GM15510 (cell line): ENCODE measurements around the gene SLC12A8.

Experiments used
- POLR2A ChIP-seq: IDR thresholded peaks from 3 replicates; pipeline ENCODE4 v1.6.1; 2011; ENCODE audit warnings: borderline replicate concordance; ENCODE audit not compliant: insufficient read length; ENCODE audit errors: extremely low read depth

SLC12A8 gene

GRCh38 chr3:125051205-125051604 lies 161.3 kb downstream of the SLC12A8 start:
- TF ChIP-seq POLR2A = no peak

DNA sequence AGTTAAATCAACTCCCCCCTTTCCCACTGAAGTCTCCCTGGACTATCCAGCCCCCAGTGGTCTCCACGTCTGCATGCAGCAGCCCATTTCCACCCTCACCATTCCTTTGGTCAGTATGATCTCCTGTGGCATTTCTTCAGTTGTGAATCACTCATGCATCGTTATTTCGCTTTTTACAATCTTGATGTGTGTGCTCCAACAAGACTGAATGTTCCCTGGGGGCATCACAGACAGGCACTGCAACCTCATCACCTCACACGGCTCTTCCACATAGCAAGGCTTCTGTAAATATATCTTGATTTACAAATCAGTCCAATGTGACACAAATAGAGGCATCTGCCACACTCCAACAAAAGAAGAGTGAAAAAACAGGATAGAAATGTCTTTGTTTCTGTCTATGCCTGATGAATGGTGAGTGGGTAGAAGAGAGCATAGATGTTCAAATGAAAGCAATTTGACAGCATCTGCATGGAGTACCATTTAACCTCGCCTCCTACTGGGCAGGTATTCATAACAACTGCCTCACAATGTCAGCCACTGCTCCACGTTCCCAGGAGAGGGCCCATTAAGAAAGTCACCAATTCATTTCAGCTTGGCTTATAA lies 162.0 kb downstream of the SLC12A8 start:
- TF ChIP-seq POLR2A = no peak

GRCh38 chr3:125048282-125048681 lies 164.3 kb downstream of the SLC12A8 start:
- no peak for TF ChIP-seq POLR2A

DNA sequence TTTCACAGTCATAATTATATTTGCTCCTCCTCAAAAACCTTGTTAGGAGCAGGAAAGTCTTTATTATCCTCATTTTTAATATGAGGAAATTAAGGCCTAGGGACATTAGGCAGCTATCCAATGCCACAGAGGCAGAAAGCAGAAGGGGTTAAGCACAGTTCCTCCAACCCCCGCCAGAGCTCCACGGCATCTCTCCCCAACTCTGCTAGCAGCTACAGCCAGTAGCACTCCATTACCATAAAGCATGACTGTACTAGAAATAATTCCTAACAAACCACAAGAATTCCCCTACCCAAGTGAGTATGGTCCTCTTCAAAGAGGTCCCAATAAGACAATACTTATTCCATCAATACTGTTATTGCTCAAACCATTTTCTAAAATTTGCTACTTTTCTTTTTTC lies 166.6 kb downstream of the SLC12A8 start:
- TF ChIP-seq POLR2A = no peak

DNA sequence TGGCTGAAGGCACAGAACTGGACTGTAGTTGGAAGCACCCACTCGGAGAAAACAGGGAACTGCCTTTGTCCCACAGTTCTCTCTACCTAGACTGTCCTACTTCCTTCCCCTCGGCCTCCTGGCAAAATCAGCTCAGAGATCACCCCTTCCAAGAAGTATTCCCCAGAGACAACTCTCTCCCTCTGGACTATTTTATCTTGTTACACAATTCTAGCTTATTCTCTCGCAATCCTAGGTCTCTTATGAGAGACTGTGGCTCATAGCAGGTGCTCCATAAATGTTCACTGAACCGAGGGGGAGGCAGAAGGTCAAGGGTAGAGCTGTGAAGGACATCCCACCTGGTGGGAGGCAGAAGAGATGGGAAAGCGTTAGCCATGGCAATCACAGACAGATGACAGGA lies 167.4 kb downstream of the SLC12A8 start:
- TF ChIP-seq POLR2A = no peak

DNA sequence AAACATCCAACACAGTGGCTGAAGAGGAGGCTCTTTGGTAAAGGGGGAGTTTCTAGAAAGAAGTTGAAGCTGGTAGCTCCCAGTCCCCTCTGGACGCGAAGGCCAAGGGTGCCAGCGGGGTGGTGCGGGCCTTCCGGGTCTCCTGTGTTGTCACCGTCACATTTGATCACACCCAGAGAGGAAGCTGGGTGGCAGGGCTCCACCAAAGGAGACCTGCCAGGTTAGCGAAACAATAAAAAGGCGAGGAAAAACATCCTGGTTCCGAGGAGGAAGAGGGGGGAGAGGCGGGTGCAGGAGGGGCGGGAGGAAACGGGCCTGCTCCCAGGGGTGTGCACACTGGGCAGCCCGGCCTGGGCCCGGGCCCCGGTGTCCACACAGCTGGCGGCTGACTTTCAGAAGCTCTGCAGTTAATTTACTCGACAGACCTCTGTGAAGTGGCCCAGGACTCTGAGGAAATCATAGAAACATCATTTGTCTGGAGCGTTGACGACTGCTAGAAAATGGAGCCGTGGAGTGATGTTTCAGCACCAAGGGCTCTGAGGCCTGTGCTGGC lies 168.9 kb downstream of the SLC12A8 start:
- no peak for TF ChIP-seq POLR2A

DNA sequence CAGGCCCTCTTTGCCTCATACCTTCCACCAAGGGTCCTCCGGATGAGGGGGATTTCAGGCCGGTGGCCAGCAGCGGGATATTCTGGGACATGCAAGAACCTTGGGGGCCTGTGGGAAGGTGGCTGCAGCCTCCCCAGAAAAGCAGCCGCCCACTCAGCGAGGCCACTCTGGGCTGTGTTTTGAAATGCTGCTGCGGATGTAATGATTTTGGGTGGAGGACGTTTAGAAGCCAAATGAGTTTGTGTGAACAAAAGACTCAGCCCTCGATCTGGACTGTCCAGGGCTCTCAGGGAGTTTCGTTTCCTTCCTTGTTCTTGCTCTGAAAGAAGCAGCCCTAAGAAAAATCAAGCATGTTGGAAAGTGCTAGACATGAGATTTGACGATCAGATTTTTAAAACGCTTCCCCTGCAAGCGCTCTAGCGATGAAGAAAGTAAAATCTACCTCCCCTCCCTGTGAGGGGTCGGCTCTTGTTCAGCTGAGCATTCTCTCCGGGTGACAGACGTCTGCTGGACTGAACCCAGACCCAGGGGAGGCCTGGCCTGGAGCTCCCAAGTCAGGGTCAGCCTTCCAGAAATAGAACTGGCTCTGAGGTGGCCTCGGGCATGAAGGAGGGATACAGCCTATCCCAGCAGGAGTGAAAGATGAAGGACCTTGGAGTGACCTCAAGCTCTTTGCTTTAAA lies 169.7 kb downstream of the SLC12A8 start:
- no peak for TF ChIP-seq POLR2A

DNA sequence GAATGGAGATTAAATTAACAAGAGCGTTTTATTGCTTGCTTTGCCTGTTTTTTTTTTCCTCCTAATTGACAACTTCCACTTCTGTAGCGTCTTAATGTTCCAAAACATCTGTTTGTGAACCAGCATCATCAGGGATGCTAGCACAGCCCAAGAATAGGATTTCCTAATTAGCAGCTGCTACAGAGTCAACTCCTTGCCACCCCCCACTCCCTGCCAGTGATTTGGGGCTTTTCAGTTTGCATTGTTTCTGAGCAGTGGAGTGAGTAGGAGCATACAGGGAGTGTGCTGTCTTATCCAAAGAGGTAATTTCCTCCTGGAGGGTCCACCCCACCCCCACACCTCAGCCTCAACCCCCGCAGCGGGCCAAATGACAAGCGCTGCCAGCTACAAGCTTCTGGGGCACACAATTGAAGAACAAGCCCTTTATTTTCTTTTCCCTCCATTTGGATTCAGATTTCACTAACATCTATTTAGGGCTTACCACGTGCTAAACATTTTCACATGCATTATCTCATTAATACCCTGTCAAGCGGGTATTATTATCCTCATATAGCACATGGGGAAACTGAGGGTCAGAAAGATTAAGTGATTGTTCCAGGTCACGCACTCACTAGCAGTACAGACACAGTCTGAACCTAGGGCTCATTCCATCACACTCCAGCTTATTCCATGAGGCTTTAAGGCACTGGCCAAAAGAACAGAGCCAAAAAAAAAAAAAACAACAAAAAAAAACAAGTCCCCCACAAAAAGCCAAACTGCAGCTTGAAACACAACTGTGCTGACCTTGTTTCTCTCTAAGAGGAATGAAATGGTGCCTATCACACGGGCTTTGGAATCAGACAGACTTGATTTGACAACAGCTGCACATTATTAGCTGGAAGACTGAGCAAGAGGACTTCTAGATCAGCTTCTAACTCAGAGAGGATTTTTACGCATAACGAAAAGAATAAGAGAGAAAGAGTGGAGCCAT lies 173.1 kb downstream of the SLC12A8 start:
- TF ChIP-seq POLR2A = no peak

GRCh38 chr3:125037498-125038150 lies 174.9 kb downstream of the SLC12A8 start:
- no peak for TF ChIP-seq POLR2A

DNA sequence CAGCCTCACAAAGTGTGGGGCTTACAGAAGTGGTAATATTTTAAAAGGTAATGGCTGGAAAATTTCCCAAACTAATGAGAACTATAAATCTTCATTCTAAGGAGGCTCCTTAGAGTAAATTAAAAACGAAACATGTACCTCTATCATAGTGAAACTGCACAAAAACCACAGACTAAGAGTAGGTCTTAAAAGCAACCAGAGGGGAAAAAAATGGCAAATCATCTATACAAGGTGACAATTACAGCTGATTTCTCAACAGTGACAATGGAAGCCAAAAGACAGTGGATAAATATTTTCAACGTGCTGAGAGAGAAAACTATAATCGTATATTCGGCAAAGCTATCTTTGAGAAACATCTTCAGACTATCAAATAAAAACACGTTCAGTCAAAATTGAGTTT lies 177.3 kb downstream of the SLC12A8 start:
- no peak for TF ChIP-seq POLR2A

DNA sequence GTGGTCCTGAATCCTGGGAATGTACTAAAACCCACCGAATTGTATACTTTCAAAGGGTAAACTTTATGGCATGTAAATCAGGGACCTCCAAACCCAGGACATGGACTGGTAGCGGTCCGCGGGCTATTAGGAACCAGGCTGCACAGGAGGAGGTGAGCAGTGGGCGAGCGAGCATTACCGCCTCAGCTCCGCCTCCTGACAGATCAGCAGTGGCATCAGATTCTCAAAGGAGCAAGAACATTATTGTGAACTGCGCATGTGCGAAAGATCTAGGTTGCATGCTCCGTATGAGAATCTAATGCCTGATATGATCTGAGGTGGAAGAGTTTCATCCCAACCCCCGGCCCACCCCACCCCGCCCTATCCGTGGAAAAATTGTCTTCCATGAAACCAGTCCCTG lies 178.9 kb downstream of the SLC12A8 start:
- TF ChIP-seq POLR2A = no peak

DNA sequence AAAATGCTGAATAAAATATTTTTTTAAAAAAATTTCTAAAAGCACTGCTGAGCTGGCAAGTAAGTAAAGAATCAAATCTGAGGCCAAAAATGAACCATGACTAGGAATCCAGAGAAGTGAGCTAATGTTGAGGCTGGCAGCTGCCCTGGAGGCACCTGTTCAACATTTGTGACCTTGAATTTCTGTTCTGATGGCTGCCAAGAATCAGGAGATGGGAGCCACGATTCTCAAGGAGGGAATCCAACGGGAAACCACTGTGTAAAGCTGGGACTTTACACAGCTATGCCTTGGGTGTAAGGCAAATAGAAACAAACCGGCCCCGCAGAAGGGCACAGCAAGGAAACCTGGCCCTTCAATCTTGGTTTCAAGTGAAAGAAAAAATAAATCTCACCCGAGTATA lies 179.4 kb downstream of the SLC12A8 start:
- TF ChIP-seq POLR2A = no peak

DNA sequence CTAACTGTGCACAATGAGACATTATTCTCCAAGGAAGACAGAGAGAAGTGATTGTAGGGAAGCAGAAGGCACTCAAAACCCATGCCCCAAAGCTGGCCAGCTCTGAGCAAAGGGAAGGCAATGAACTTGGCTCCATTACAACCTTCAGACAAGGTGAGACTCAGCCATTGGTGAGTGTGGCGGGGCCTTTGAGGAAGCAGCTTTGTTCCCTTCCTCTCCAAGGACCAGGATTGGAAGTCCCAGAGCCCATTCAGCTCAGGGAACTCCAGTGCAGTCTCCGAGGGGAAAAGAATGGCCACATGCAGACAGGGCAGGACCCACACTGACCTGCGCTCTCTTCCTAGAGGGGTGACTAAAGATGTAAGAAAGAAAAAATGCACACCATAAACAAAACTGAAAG lies 179.9 kb downstream of the SLC12A8 start:
- TF ChIP-seq POLR2A = no peak
